Measurements from ENCODE around the gene INPP4B.
"Not testable (repeated sequence)": the region's sequence is repeated elsewhere in the genome, so short reads cannot be mapped to it uniquely, and the experiment has no call there.

The INPP4B gene

DNA sequence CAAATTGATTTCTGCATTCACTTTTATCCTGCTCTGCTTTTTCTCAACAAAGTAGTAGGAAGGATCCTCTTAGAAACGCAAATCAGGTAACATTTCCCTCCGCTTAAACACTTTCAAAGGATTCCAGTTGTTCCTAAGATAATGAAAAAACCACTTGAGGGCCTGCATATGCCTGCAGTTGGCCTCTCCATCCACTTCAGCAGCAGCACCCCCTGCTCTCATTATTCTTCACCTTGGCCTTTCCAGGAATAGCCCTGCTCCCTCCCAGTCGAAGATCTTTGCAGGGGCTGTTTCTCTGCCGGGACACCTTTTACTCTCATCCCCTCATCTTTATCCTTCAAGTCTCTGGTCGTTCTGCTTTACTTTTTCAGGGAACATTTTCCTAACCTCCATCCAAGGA is 314.0 kb downstream of the INPP4B start:
- DNase-seq (ENCODE audit: insufficient read length, low spot score) (no peak), FAIRE-seq (no peak)
- no peak for TF ChIP-seq POLR2A (IDR thresholded peaks at IDR 0.05; ENCODE audit: low read depth, low read length)

GRCh38 chr4:142530728-142531127 is 315.4 kb downstream of the INPP4B start:
- no peak for DNase-seq (ENCODE audit: insufficient read length, low spot score)
- TF ChIP-seq POLR2A (IDR thresholded peaks at IDR 0.05; ENCODE audit: low read depth, low read length), result no peak
- FAIRE-seq, result no peak

- DNase-seq (ENCODE audit: insufficient read length, low spot score) (no peak), FAIRE-seq (no peak)
- no peak for TF ChIP-seq POLR2A (IDR thresholded peaks at IDR 0.05; ENCODE audit: low read depth, low read length)
Measured at GRCh38 chr4:142528433-142528832, 317.7 kb downstream of the INPP4B start.

GRCh38 chr4:142523111-142523510 is 323.0 kb downstream of the INPP4B start:
- FAIRE-seq, result no peak

GRCh38 chr4:142519342-142519741 is 326.8 kb downstream of the INPP4B start:
- TF ChIP-seq POLR2A (IDR thresholded peaks at IDR 0.05; ENCODE audit: low read depth, low read length), result no peak
- DNase-seq (ENCODE audit: insufficient read length, low spot score) (no peak), FAIRE-seq (no peak)

More at GRCh38 chr4:142523111-142523510, 323.0 kb downstream of the INPP4B start:
- no peak for DNase-seq (ENCODE audit: insufficient read length, low spot score)
- no peak for TF ChIP-seq POLR2A (IDR thresholded peaks at IDR 0.05; ENCODE audit: low read depth, low read length)

GRCh38 chr4:142516686-142517526 is 329.2 kb downstream of the INPP4B start:
- DNase-seq (ENCODE audit: insufficient read length, low spot score) (no peak), FAIRE-seq (no peak)
- no peak for TF ChIP-seq POLR2A (IDR thresholded peaks at IDR 0.05; ENCODE audit: low read depth, low read length)

DNA sequence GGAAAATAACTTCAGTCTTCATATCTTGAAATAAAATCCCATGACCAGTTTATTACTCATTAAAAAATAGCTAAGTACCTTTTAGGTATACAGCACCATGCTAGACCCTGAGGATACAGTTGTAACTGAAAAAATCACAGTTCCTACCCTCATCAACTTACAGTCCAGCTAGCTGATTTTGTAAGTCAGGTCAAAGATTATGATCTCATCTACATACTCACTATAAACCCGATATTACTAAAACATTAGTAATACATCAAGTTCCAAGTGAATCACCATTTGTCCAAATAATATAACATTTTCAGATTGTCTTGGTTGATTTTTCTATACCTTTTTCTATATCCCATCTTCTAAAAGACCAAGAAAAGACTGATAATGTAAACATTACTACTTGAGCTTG is 333.9 kb downstream of the INPP4B start:
- FAIRE-seq (peak; percentile 36), DNase-seq (ENCODE audit: insufficient read length, low spot score) (no peak)

DNA sequence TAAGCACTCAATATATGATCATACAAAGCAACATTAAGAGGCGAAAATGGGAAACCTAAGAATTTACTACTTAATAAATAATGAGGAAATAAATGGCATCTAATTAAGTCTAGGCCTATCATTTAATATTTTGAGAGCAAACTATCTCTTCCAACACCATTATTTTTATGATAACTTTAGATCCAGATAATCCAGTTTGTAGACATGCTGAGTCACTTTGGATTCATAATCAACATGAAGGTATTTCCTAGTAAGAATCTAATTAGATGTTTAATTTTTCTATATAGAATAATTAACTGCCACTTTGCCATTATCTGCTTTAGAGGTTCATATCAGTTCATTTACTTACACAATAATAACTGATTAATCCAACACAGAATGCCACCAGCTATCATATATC is 336.2 kb downstream of the INPP4B start:
- DNase-seq (ENCODE audit: insufficient read length, low spot score), result no peak
- no peak for TF ChIP-seq POLR2A (IDR thresholded peaks at IDR 0.05; ENCODE audit: low read depth, low read length)
- no peak for FAIRE-seq

More for the DNA sequence above, 333.9 kb downstream of the INPP4B start:
- TF ChIP-seq POLR2A (IDR thresholded peaks at IDR 0.05; ENCODE audit: low read depth, low read length), result no peak

GRCh38 chr4:142509381-142509780 is 336.7 kb downstream of the INPP4B start:
- not testable (repeated sequence) for DNase-seq (ENCODE audit: insufficient read length, low spot score); FAIRE-seq

- no peak for FAIRE-seq
- no peak for TF ChIP-seq POLR2A (IDR thresholded peaks at IDR 0.05; ENCODE audit: low read depth, low read length)
- no peak for DNase-seq (ENCODE audit: insufficient read length, low spot score)
Measured at GRCh38 chr4:142500966-142501365, 345.1 kb downstream of the INPP4B start.

- TF ChIP-seq POLR2A (IDR thresholded peaks at IDR 0.05; ENCODE audit: low read depth, low read length), result no peak
- DNase-seq (ENCODE audit: insufficient read length, low spot score) (no peak), FAIRE-seq (no peak)
Measured at GRCh38 chr4:142497606-142498005, 348.5 kb downstream of the INPP4B start.

DNA sequence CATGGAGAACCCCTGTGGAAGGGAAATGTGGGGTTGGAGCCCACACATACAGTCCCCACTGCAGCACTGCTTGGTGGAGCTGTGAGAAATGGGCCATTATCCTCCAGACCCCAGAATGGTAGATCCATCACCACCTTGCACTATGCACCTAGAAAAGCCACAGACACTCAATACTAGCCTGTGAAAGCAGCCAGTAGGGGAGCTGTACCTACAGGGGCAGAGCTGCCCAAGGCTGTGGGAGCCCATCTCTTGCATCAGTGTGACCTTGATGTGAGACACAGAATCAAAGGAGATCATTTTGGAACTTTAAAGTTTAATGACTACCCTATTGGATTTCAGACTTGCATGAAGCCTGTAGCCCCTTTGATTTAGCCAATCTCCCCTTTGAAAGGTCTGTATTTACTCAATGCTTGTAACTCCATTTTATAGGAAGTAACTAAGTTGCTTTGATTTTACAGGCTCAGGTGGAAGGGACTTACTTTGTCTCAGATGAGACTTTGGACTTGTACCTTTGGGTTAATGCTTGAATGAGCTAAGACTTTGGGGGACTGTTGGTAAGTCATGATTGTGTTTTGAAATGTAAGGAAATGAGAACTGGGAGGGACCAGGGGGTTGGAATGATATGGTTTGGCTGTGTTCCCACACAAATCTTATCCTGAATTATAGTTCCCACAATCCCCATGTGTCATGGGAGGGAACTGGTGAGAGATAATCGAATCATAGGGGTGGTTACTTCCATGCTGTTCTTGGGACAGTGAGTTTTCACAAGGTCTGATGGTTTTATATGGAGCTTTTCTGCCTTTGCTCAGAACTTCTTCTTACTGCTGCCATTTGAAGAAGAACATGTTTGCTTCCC is 352.6 kb downstream of the INPP4B start:
- no peak for TF ChIP-seq POLR2A (IDR thresholded peaks at IDR 0.05; ENCODE audit: low read depth, low read length)
- no peak for FAIRE-seq
- no peak for DNase-seq (ENCODE audit: insufficient read length, low spot score)

GRCh38 chr4:142485452-142485851 is 360.6 kb downstream of the INPP4B start:
- TF ChIP-seq POLR2A (IDR thresholded peaks at IDR 0.05; ENCODE audit: low read depth, low read length), result no peak
- DNase-seq (ENCODE audit: insufficient read length, low spot score) (no peak), FAIRE-seq (no peak)

GRCh38 chr4:142480244-142480643 is 365.9 kb downstream of the INPP4B start:
- no peak for TF ChIP-seq POLR2A (IDR thresholded peaks at IDR 0.05; ENCODE audit: low read depth, low read length)
- DNase-seq (ENCODE audit: insufficient read length, low spot score), result no peak
- FAIRE-seq, result no peak

All from H54 (cell line).